ENCODE measurements around the gene KCTD21.

DNA sequence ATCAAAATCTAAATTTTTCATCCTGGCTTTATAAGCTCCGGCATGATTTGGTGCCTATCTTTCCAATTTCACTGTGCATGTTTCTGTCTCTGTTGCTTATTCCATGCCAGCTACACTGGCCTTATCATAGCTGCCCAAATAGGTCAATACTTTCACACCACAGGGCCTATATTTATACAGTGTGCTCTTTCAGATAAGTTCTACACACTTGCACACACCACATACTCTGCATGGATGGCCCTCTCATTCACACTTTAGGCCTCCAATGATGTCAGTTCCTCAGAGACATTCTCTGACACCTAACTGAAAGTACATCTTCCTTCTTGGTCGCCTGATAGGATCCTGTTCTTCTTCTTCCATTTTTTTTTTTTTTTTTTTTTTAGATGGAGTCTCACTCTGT is 56.0 kb downstream of the KCTD21 start:
- no peak for TF ChIP-seq GATA3 (IDR thresholded peaks at IDR 0.05; ENCODE audit: low read depth, low read length)
- no peak for TF ChIP-seq GATA2 (IDR thresholded peaks at IDR 0.05; ENCODE audit: low read depth, low read length)
